Esophagus muscularis mucosa (tissue), 3 donors: ENCODE data around the gene TMEM121B.

Source experiments
- POLR2A ChIP-seq: fragments of 450-650 bp; IDR thresholded peaks from one replicate; pipeline ENCODE4 v1.6.1; 2017; ENCODE audit warnings: antibody characterized with exemption, moderate library complexity, mild to moderate bottlenecking, low read depth
- POLR2AphosphoS5 ChIP-seq, 2 donors: sonication (generic); formaldehyde crosslinking; IDR thresholded peaks; one replicate each; pipeline ENCODE4 v1.6.1; 2017; ENCODE audit warnings: antibody characterized with exemption in 2 of 2
- TF ChIP-seq, protein P1 (sequence below), 3 experiments: fragments of 200-600 bp in 2 of 3; fragments of 450-650 bp in 1 of 3; sonication (generic) in 2 of 3; IDR thresholded peaks; one replicate each; pipeline ENCODE4 v1.5.1; 2017 to 2019; ENCODE audit warnings: antibody characterized with exemption in 3 of 3, mild to moderate bottlenecking in 2 of 3, moderate library complexity in 1 of 3

DNA sequence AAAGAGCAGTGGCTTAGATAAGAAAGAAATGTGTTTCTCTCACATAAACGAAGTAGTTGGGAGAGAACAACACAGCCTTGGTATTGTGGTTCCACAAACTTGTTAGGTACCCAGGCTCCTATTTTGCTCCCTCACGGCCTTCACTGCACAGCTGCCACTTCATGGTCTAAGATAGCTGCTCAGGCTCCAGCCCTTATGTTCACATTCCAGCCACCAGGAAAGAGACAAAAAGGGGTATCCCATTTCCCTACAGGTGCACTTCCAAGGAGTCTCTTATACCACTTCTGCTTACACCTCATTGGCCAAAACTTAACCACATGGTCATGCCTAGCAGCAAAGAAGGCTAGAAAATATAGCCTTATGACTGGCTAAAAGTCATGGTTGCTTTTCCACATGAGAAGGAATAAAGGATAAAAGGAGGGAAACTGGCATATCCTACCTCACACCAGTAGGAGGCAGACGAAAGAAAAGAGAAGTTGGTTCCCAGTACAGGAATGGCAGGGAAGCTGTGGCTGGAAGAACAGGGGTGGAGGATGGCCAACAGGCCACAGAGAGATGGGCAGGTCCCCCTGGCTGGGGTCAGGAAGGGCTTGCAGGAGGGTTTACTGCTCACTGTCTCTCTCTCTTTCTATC lies 43.3 kb upstream of the TMEM121B start:
- no peak for TF ChIP-seq POLR2A
- TF ChIP-seq, protein P1, sequence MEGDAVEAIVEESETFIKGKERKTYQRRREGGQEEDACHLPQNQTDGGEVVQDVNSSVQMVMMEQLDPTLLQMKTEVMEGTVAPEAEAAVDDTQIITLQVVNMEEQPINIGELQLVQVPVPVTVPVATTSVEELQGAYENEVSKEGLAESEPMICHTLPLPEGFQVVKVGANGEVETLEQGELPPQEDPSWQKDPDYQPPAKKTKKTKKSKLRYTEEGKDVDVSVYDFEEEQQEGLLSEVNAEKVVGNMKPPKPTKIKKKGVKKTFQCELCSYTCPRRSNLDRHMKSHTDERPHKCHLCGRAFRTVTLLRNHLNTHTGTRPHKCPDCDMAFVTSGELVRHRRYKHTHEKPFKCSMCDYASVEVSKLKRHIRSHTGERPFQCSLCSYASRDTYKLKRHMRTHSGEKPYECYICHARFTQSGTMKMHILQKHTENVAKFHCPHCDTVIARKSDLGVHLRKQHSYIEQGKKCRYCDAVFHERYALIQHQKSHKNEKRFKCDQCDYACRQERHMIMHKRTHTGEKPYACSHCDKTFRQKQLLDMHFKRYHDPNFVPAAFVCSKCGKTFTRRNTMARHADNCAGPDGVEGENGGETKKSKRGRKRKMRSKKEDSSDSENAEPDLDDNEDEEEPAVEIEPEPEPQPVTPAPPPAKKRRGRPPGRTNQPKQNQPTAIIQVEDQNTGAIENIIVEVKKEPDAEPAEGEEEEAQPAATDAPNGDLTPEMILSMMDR (IDR thresholded peaks at IDR 0.05), result no peak
- TF ChIP-seq POLR2AphosphoS5 (IDR thresholded peaks at IDR 0.05), result no peak
